SK-N-SH (cell line): ENCODE data around the gene UVRAG. TPM values are rescaled to one million over a fixed set of nuclear protein-coding genes. Genes with fewer than 3 reads are reported as not detected.

Experiments
- CTCF ChIA-PET: fragments of 300-600, 350-600 bp; formaldehyde crosslinking; extraction: SDS; loops from one replicate; lab custom pipeline; 2021; lab: Yijun Ruan, JAX
- POLR2A ChIA-PET: fragments of 350-600 bp; sonication (Branson Sonifier 250); formaldehyde crosslinking; extraction: SDS; loops from one replicate; lab custom pipeline; 2020; ENCODE audit warnings: antibody characterized with exemption, inconsistent platforms; lab: Yijun Ruan, JAX
- DNase-seq: peaks from one replicate; pipeline ENCODE4 v3.0.0; 2012
- H2AFZ ChIP-seq: fragments of 200-600 bp; sonication (generic); 2 replicates; pipeline ENCODE4 v1.8.1; 2016; ENCODE audit warnings: antibody characterized with exemption, mild to moderate bottlenecking, low read depth
- H3F3A ChIP-seq: fragments of 200-600 bp; sonication (generic); replicated peaks from 2 replicates; pipeline ENCODE3; 2016; ENCODE audit warnings: antibody characterized with exemption, mild to moderate bottlenecking; ENCODE audit not compliant: insufficient read depth
- H3K27ac ChIP-seq, 2 experiments: fragments of 200-500 bp in 1 of 2; fragments of 200-600 bp in 1 of 2; sonication (Bioruptor generic) in 1 of 2; sonication (generic), shearing (Covaris generic) in 1 of 2; 2 replicates each; pipeline versions ENCODE4 v1.5.1 to v1.6.1; 2014 to 2016; ENCODE audit warnings: low read depth in 2 of 2, inconsistent platforms in 1 of 2, low read length in 1 of 2, mild to moderate bottlenecking in 1 of 2, mixed read lengths in 1 of 2
- H3K27me3 ChIP-seq: fragments of 200-600 bp; sonication (generic), shearing (Covaris generic); 2 replicates; pipeline ENCODE4 v1.6.1; 2016; ENCODE audit warnings: mixed run types; ENCODE audit not compliant: insufficient read depth
- H3K36me3 ChIP-seq, 2 experiments: fragments of 200-500 bp in 1 of 2; fragments of 200-600 bp in 1 of 2; sonication (Bioruptor generic) in 1 of 2; sonication (generic) in 1 of 2; replicated peaks in 1 of 2; 2 replicates each; pipeline versions ENCODE3 to v1.5.1; 2014 to 2016; ENCODE audit warnings: low read length in 1 of 2, mild to moderate bottlenecking in 1 of 2; ENCODE audit not compliant: insufficient read depth in 2 of 2, control insufficient read depth in 1 of 2
- H3K4me1 ChIP-seq, 2 experiments: fragments of 200-500 bp in 1 of 2; fragments of 200-600 bp in 1 of 2; sonication (Bioruptor generic) in 1 of 2; sonication (generic), shearing (Covaris generic) in 1 of 2; 2 replicates each; pipeline versions ENCODE4 v1.5.1 to v1.6.1; 2014 to 2016; ENCODE audit warnings: low read depth in 1 of 2, low read length in 1 of 2, mixed run types in 1 of 2; ENCODE audit not compliant: insufficient read depth in 2 of 2, control insufficient read depth in 1 of 2
- H3K4me2 ChIP-seq: fragments of 200-600 bp; sonication (generic), shearing (Covaris generic); 2 replicates; pipeline ENCODE4 v1.6.1; 2017; ENCODE audit warnings: mixed run types
- H3K4me3 ChIP-seq, 2 experiments: fragments of 200-500 bp in 1 of 2; fragments of 200-600 bp in 1 of 2; sonication (Bioruptor generic) in 1 of 2; sonication (generic), shearing (Covaris generic) in 1 of 2; 2 replicates each; pipeline versions ENCODE4 v1.5.1 to v1.8.1; 2014 to 2016; ENCODE audit warnings: low read depth in 2 of 2, inconsistent platforms in 1 of 2, low read length in 1 of 2, mild to moderate bottlenecking in 1 of 2, mixed read lengths in 1 of 2, moderate library complexity in 1 of 2
- H3K79me2 ChIP-seq: fragments of 200-600 bp; sonication (generic); 2 replicates; pipeline ENCODE4 v1.8.1; 2017; ENCODE audit warnings: mild to moderate bottlenecking; ENCODE audit not compliant: insufficient read depth
- H3K9ac ChIP-seq: fragments of 200-600 bp; sonication (generic); 2 replicates; pipeline ENCODE4 v1.6.1; 2017; ENCODE audit warnings: mixed run types
- H3K9me2 ChIP-seq: fragments of 200-600 bp; sonication (generic); 2 replicates; pipeline ENCODE4 v1.6.1; 2017; ENCODE audit warnings: mixed run types
- H3K9me3 ChIP-seq: fragments of 200-600 bp; sonication (generic); 2 replicates; pipeline ENCODE4 v1.6.1; 2017; ENCODE audit warnings: mixed run types, mild to moderate bottlenecking, moderate library complexity
- H4K20me1 ChIP-seq: fragments of 200-600 bp; sonication (generic); 2 replicates; pipeline ENCODE4 v1.6.1; 2017; ENCODE audit warnings: mild to moderate bottlenecking, mixed run types; ENCODE audit not compliant: insufficient read depth
- GABPA ChIP-seq: IDR thresholded peaks from 2 replicates; pipeline ENCODE4 v1.4.0; 2012; ENCODE audit warnings: low read depth, mild to moderate bottlenecking
- NRF1 ChIP-seq: IDR thresholded peaks from 2 replicates; pipeline ENCODE4 v1.6.1; 2012; ENCODE audit warnings: low read depth, mild to moderate bottlenecking, low read length
- PBX3 ChIP-seq: IDR thresholded peaks from 2 replicates; pipeline ENCODE4; 2012
- RAD21 ChIP-seq: IDR thresholded peaks from 2 replicates; pipeline ENCODE4 v1.6.1; 2012; ENCODE audit warnings: mild to moderate bottlenecking, low read length
- RXRA ChIP-seq: IDR thresholded peaks from 2 replicates; pipeline ENCODE4 v1.4.0; 2012; ENCODE audit warnings: low read depth, mild to moderate bottlenecking, borderline replicate concordance
- TEAD4 ChIP-seq: IDR thresholded peaks from 2 replicates; pipeline ENCODE4 v1.4.0; 2012; ENCODE audit warnings: mild to moderate bottlenecking, borderline replicate concordance; ENCODE audit not compliant: insufficient read depth
- WGBS: methylation state at CpG from one replicate; pipeline ENCODE4 v1.1.6; 2017; ENCODE audit warnings: low lambda C conversion rate; 5-methylcytosine and 5-hydroxymethylcytosine counted together
- polyA plus RNA-seq, 3 experiments: library from polyadenylated mRNA; depleted of rRNA; stranded (reverse); fragments of >200 nt; gene quantifications; 2 replicates each; pipeline ENCODE4 v1.2.3, GENCODE V29; 2012
- TF ChIP-seq, protein P1 (sequence below): fragments of 150-350 bp; IDR thresholded peaks from 2 replicates; pipeline ENCODE4 v1.6.1; 2017; ENCODE audit warnings: antibody characterized with exemption, low read length, low read depth, borderline replicate concordance

The UVRAG gene
- polyA plus RNA-seq, 1 of the 3 experiments (the other 2 are of a cell fraction) = 5.8 TPM

- Histone ChIP-seq H3K9ac (no peak overlapping the region), H3K4me3 (no peak overlapping the region), H3K27me3 (no peaks in the 10 kb centered on the region), H3K79me2 (no peaks in the 10 kb centered on the region), H3K4me2 (no peak overlapping the region), H3K36me3 (no peaks in the 10 kb centered on the region), H4K20me1 (no peaks in the 10 kb centered on the region), H3K4me1 (peaks cover 0 to 28% of the 10 kb centered on the region in 2 experiments; a peak in 2 of 4 replicates), H3K27ac (no peak overlapping the region), H3F3A (no peaks in the 10 kb centered on the region), H3K9me2 (no peaks in the 10 kb centered on the region), H3K9me3 (no peaks in the 10 kb centered on the region), H2AFZ (no peak overlapping the region)
- ChIA-PET CTCF (interaction anchor here (1.1 kb wide), 1 partner anchor 45 kb away, joined by 3 read pairs; no protein-coding TSS in a partner anchor), POLR2A (no interaction called here)
- WGBS = 80% methylated on average over 1 of the region's 11 CpGs
- TF ChIP-seq RXRA = no peak
- DNase-seq = no peak
Observed at GRCh38 chr11:76163289-76163880, 348.4 kb downstream of the UVRAG start.

GRCh38 chr11:76164081-76164480 lies 349.1 kb downstream of the UVRAG start:
- ChIA-PET CTCF (interaction anchor here (1.1 kb wide), 1 partner anchor 45 kb away, joined by 3 read pairs; no protein-coding TSS in a partner anchor), POLR2A (no interaction called here)
- Histone ChIP-seq H3K9ac (no peak overlapping the region), H3K27me3 (no peaks in the 10 kb centered on the region), H4K20me1 (no peaks in the 10 kb centered on the region), H3K36me3 (no peaks in the 10 kb centered on the region), H3K4me2 (no peak overlapping the region), H3K9me2 (no peaks in the 10 kb centered on the region), H3F3A (no peaks in the 10 kb centered on the region), H3K79me2 (no peaks in the 10 kb centered on the region), H3K4me1 (peaks cover 0 to 30% of the 10 kb centered on the region in 2 experiments; a peak in 2 of 4 replicates), H3K9me3 (no peaks in the 10 kb centered on the region), H2AFZ (no peak overlapping the region), H3K27ac (no peak overlapping the region), H3K4me3 (no peak overlapping the region)
- TF ChIP-seq TEAD4 (no peak), GABPA (no peak), RAD21 (no peak), PBX3 (no peak), NRF1 (no peak)
- TF ChIP-seq, protein P1, sequence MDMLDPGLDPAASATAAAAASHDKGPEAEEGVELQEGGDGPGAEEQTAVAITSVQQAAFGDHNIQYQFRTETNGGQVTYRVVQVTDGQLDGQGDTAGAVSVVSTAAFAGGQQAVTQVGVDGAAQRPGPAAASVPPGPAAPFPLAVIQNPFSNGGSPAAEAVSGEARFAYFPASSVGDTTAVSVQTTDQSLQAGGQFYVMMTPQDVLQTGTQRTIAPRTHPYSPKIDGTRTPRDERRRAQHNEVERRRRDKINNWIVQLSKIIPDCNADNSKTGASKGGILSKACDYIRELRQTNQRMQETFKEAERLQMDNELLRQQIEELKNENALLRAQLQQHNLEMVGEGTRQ = no peak
- 84% methylated on average over 9 of the region's 13 CpGs for WGBS
- no peak for DNase-seq
